Mesothelial cell of epicardium (in vitro differentiated cells): ENCODE measurements around the gene NSUN4. TPM values are rescaled to one million over a fixed set of nuclear protein-coding genes. Genes with fewer than 3 reads are reported as not detected.
A peak's percentile ranks its signal among the peaks of the same experiment; 100 is the strongest.

ENCODE experiments used
- DNase-seq, 2 experiments: peaks; one replicate each; pipeline ENCODE4 v3.0.0; 2021; ENCODE audit warnings: low spot score in 2 of 2; ENCODE audit not compliant: unreplicated experiment in 2 of 2
- H3K27ac Mint-ChIP-seq: 2 replicates; pipeline ENCODE4 v1.8.0; 2021; ENCODE audit warnings: mixed read lengths
- H3K27me3 Mint-ChIP-seq: 2 replicates; pipeline ENCODE4 v1.8.0; 2021; ENCODE audit warnings: low read depth, mixed read lengths
- H3K36me3 Mint-ChIP-seq: 2 replicates; pipeline ENCODE4 v1.8.0; 2021; ENCODE audit warnings: mixed read lengths
- H3K4me1 Mint-ChIP-seq: 2 replicates; pipeline ENCODE4 v1.8.0; 2021; ENCODE audit warnings: mixed read lengths
- H3K4me3 Mint-ChIP-seq: 2 replicates; pipeline ENCODE4 v1.8.0; 2021; ENCODE audit warnings: mild to moderate bottlenecking, moderate library complexity, mixed read lengths
- H3K9me3 Mint-ChIP-seq: 2 replicates; pipeline ENCODE4 v1.8.0; 2021; ENCODE audit warnings: mixed read lengths
- CTCF ChIP-seq: fragments of 200-600 bp; sonication (generic); IDR thresholded peaks from one replicate; pipeline ENCODE4 v1.5.0; 2021; ENCODE audit warnings: antibody characterized with exemption; ENCODE audit not compliant: unreplicated experiment
- total RNA-seq: library from RNA; stranded (reverse); gene quantifications from 3 replicates; pipeline ENCODE4 v1.2.1, GENCODE V29; 2021

The NSUN4 gene
- total RNA-seq, 1 donor from 2014 or later = 23.5 TPM

GRCh38 chr1:46394872-46395465, 54.4 kb downstream of the NSUN4 start:
- peak overlapping the region; percentile 66 for H3K27ac Mint-ChIP-seq
- DNase-seq = no peak
- peaks cover 33% of the 10 kb centered on the region for H3K4me1 Mint-ChIP-seq
- H3K36me3 Mint-ChIP-seq = peaks cover 6% of the 10 kb centered on the region
- TF ChIP-seq CTCF = no peak
- peak overlapping the region; percentile 83 for H3K4me3 Mint-ChIP-seq
- H3K27me3 Mint-ChIP-seq = peaks cover 22% of the 10 kb centered on the region
- H3K9me3 Mint-ChIP-seq = peaks cover 5% of the 10 kb centered on the region

- TF ChIP-seq CTCF = no peak
- H3K9me3 Mint-ChIP-seq = peaks cover 5% of the 10 kb centered on the region
- DNase-seq = no peak
- no peak overlapping the region for H3K4me3 Mint-ChIP-seq
- peak overlapping the region; percentile 15 for H3K27ac Mint-ChIP-seq
- peaks cover 41% of the 10 kb centered on the region for H3K4me1 Mint-ChIP-seq
- peaks cover 6% of the 10 kb centered on the region for H3K36me3 Mint-ChIP-seq
- peaks cover 22% of the 10 kb centered on the region for H3K27me3 Mint-ChIP-seq
These were observed 56.1 kb downstream of the NSUN4 start for GRCh38 chr1:46396441-46397398.

GRCh38 chr1:46399307-46399706, 58.7 kb downstream of the NSUN4 start:
- peaks cover 14% of the 10 kb centered on the region for H3K27me3 Mint-ChIP-seq
- H3K36me3 Mint-ChIP-seq = no peaks in the 10 kb centered on the region
- H3K27ac Mint-ChIP-seq = no peak overlapping the region
- peaks cover 41% of the 10 kb centered on the region for H3K4me1 Mint-ChIP-seq
- H3K4me3 Mint-ChIP-seq = no peak overlapping the region
- no peak for DNase-seq
- no peak for TF ChIP-seq CTCF
- H3K9me3 Mint-ChIP-seq = no peaks in the 10 kb centered on the region

GRCh38 chr1:46400421-46400820, 59.8 kb downstream of the NSUN4 start:
- peaks cover 31% of the 10 kb centered on the region for H3K4me1 Mint-ChIP-seq
- no peak overlapping the region for H3K4me3 Mint-ChIP-seq
- no peaks in the 10 kb centered on the region for H3K36me3 Mint-ChIP-seq
- peaks cover 5% of the 10 kb centered on the region for H3K27me3 Mint-ChIP-seq
- peak overlapping the region; percentile 48 for H3K27ac Mint-ChIP-seq
- DNase-seq = no peak
- no peak for TF ChIP-seq CTCF
- no peaks in the 10 kb centered on the region for H3K9me3 Mint-ChIP-seq

GRCh38 chr1:46401154-46401913, 60.7 kb downstream of the NSUN4 start:
- Mint-ChIP-seq H3K27me3 (peaks cover 3% of the 10 kb centered on the region), H3K4me1 (peaks cover 25% of the 10 kb centered on the region), H3K27ac (no peak overlapping the region), H3K9me3 (no peaks in the 10 kb centered on the region), H3K36me3 (no peaks in the 10 kb centered on the region), H3K4me3 (no peak overlapping the region)
- no peak for TF ChIP-seq CTCF
- no peak for DNase-seq
